Endothelial cell of umbilical vein (primary cell): Measurements from ENCODE around the gene WNT9A.

Experiments used
- MYC ChIP-seq: IDR thresholded peaks from one replicate; pipeline ENCODE4 v1.6.1; 2011; ENCODE audit warnings: mild to moderate bottlenecking, low read depth, low read length
- POLR2A ChIP-seq: IDR thresholded peaks from 2 replicates; pipeline ENCODE4 v1.6.1; 2012; ENCODE audit warnings: low read depth, mild to moderate bottlenecking, control low read depth, low read length
- POLR2AphosphoS5 ChIP-seq: IDR thresholded peaks from 2 replicates; pipeline ENCODE4 v1.6.1; 2012; ENCODE audit warnings: low read depth, mild to moderate bottlenecking, control low read depth, low read length, moderate library complexity; ENCODE audit not compliant: insufficient read depth
- TF ChIP-seq, protein P1 (sequence below), 2 donors: IDR thresholded peaks; 1 replicate in 1 of 2; 2 replicates in 1 of 2; pipeline ENCODE4 v1.5.1; 2011; ENCODE audit warnings: low read length in 2 of 2, mild to moderate bottlenecking in 2 of 2, moderate library complexity in 2 of 2, control low read depth in 1 of 2, inconsistent platforms in 1 of 2, low read depth in 1 of 2; ENCODE audit not compliant: insufficient read depth in 1 of 2; ENCODE audit errors: extremely low read depth in 1 of 2

DNA sequence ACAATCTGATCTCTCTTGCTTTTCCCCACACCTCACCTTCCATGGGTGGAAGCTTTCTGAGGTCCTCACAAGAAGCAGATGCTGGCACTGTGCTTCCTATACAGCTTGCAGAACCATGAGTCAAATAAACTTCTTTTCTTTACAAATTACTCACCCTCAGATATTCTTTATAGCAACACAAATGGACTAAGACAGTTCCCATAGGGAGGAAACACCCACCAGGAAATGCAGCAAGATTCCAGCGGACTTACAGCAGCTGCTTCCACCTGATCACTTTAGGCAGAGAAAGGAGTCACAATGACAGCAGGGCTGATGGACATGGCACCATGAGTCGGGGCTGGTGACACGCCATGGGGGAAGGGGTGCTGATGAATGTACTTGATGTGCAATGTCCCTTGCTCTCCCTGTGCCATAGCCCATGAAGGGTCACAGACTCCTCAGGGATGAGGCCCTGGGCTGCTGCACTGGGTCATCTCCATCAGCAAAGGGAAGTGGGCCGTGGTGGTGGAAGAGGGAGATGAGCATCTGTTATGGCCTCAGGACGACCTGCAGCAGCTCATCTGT, 78.4 kb downstream of the WNT9A start:
- TF ChIP-seq, protein P1, sequence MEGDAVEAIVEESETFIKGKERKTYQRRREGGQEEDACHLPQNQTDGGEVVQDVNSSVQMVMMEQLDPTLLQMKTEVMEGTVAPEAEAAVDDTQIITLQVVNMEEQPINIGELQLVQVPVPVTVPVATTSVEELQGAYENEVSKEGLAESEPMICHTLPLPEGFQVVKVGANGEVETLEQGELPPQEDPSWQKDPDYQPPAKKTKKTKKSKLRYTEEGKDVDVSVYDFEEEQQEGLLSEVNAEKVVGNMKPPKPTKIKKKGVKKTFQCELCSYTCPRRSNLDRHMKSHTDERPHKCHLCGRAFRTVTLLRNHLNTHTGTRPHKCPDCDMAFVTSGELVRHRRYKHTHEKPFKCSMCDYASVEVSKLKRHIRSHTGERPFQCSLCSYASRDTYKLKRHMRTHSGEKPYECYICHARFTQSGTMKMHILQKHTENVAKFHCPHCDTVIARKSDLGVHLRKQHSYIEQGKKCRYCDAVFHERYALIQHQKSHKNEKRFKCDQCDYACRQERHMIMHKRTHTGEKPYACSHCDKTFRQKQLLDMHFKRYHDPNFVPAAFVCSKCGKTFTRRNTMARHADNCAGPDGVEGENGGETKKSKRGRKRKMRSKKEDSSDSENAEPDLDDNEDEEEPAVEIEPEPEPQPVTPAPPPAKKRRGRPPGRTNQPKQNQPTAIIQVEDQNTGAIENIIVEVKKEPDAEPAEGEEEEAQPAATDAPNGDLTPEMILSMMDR (IDR thresholded peaks at IDR 0.05; ENCODE audit: extremely low read depth in 1 of 2, insufficient read depth in 1 of 2, low read depth in 1 of 2, low read length in 2 of 2): no peak
- TF ChIP-seq POLR2A (no peak), MYC (no peak), POLR2AphosphoS5 (no peak)
